ENCODE measurements around the gene SLAMF6.

GRCh38 chr1:160504651-160505050 lies 18.4 kb downstream of the SLAMF6 start:
- no peak for TF ChIP-seq CTCF (IDR thresholded peaks at IDR 0.05)
- no peak for TF ChIP-seq SIN3A (IDR thresholded peaks at IDR 0.05; ENCODE audit: borderline replicate concordance, insufficient read depth, low read depth, low read length)
- no peak for TF ChIP-seq POLR2AphosphoS5 (IDR thresholded peaks at IDR 0.05; ENCODE audit: low read depth, low read length)
- TF ChIP-seq, protein P1, sequence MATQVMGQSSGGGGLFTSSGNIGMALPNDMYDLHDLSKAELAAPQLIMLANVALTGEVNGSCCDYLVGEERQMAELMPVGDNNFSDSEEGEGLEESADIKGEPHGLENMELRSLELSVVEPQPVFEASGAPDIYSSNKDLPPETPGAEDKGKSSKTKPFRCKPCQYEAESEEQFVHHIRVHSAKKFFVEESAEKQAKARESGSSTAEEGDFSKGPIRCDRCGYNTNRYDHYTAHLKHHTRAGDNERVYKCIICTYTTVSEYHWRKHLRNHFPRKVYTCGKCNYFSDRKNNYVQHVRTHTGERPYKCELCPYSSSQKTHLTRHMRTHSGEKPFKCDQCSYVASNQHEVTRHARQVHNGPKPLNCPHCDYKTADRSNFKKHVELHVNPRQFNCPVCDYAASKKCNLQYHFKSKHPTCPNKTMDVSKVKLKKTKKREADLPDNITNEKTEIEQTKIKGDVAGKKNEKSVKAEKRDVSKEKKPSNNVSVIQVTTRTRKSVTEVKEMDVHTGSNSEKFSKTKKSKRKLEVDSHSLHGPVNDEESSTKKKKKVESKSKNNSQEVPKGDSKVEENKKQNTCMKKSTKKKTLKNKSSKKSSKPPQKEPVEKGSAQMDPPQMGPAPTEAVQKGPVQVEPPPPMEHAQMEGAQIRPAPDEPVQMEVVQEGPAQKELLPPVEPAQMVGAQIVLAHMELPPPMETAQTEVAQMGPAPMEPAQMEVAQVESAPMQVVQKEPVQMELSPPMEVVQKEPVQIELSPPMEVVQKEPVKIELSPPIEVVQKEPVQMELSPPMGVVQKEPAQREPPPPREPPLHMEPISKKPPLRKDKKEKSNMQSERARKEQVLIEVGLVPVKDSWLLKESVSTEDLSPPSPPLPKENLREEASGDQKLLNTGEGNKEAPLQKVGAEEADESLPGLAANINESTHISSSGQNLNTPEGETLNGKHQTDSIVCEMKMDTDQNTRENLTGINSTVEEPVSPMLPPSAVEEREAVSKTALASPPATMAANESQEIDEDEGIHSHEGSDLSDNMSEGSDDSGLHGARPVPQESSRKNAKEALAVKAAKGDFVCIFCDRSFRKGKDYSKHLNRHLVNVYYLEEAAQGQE (IDR thresholded peaks at IDR 0.05; ENCODE audit: insufficient read depth in 1 of 2, low read depth in 2 of 2, low read length in 1 of 2), result no peak

Measured in Panc1 (cell line).